Measurements from ENCODE around the gene IGF1R.

IGF1R gene

GRCh38 chr15:98760975-98761374, 112.6 kb downstream of the IGF1R start:
- Histone ChIP-seq H3K79me2 (ENCODE audit: control insufficient read depth, insufficient read depth, low read length, unreplicated experiment) (peaks cover 66% of the 10 kb centered on the region), H3K27ac (ENCODE audit: low read depth, low read length) (no peak overlapping the region)

GRCh38 chr15:98763179-98763578, 114.8 kb downstream of the IGF1R start:
- Histone ChIP-seq H3K4me3 (ENCODE audit: low read depth, low read length) (no peak overlapping the region), H3K36me3 (ENCODE audit: insufficient read depth, low read length) (no peaks in the 10 kb centered on the region), H3K27ac (ENCODE audit: low read depth, low read length) (no peak overlapping the region), H3K79me2 (ENCODE audit: control insufficient read depth, insufficient read depth, low read length, unreplicated experiment) (peaks cover 74% of the 10 kb centered on the region), H3K4me1 (ENCODE audit: control insufficient read depth, insufficient read depth, low read length, unreplicated experiment) (no peaks in the 10 kb centered on the region), H2AFZ (ENCODE audit: low read length, unreplicated experiment) (no peak overlapping the region), H3K27me3 (ENCODE audit: insufficient read depth, low read length) (no peaks in the 10 kb centered on the region)

More at GRCh38 chr15:98760975-98761374, 112.6 kb downstream of the IGF1R start:
- Histone ChIP-seq H3K4me3 (ENCODE audit: low read depth, low read length) (no peak overlapping the region), H2AFZ (ENCODE audit: low read length, unreplicated experiment) (no peak overlapping the region), H3K4me1 (ENCODE audit: control insufficient read depth, insufficient read depth, low read length, unreplicated experiment) (no peaks in the 10 kb centered on the region), H3K36me3 (ENCODE audit: insufficient read depth, low read length) (no peaks in the 10 kb centered on the region), H3K27me3 (ENCODE audit: insufficient read depth, low read length) (no peaks in the 10 kb centered on the region)

- Histone ChIP-seq H3K27me3 (ENCODE audit: insufficient read depth, low read length) (no peaks in the 10 kb centered on the region), H3K79me2 (ENCODE audit: control insufficient read depth, insufficient read depth, low read length, unreplicated experiment) (peaks cover 68% of the 10 kb centered on the region)
Measured at GRCh38 chr15:98764291-98764690, 116.0 kb downstream of the IGF1R start.

GRCh38 chr15:98765610-98766009, 117.3 kb downstream of the IGF1R start:
- H3K27me3 ChIP-seq (ENCODE audit: insufficient read depth, low read length), result no peaks in the 10 kb centered on the region
- peaks cover 66% of the 10 kb centered on the region for H3K79me2 ChIP-seq (ENCODE audit: control insufficient read depth, insufficient read depth, low read length, unreplicated experiment)
- H3K27ac ChIP-seq (ENCODE audit: low read depth, low read length), result no peak overlapping the region
- no peak overlapping the region for H3K4me3 ChIP-seq (ENCODE audit: low read depth, low read length)
- H3K4me1 ChIP-seq (ENCODE audit: control insufficient read depth, insufficient read depth, low read length, unreplicated experiment), result no peaks in the 10 kb centered on the region
- no peaks in the 10 kb centered on the region for H3K36me3 ChIP-seq (ENCODE audit: insufficient read depth, low read length)
- H2AFZ ChIP-seq (ENCODE audit: low read length, unreplicated experiment), result no peak overlapping the region

More at GRCh38 chr15:98764291-98764690, 116.0 kb downstream of the IGF1R start:
- Histone ChIP-seq H3K27ac (ENCODE audit: low read depth, low read length) (no peak overlapping the region), H3K4me1 (ENCODE audit: control insufficient read depth, insufficient read depth, low read length, unreplicated experiment) (no peaks in the 10 kb centered on the region), H3K4me3 (ENCODE audit: low read depth, low read length) (no peak overlapping the region), H3K36me3 (ENCODE audit: insufficient read depth, low read length) (no peaks in the 10 kb centered on the region), H2AFZ (ENCODE audit: low read length, unreplicated experiment) (no peak overlapping the region)

GRCh38 chr15:98767692-98768091, 119.4 kb downstream of the IGF1R start:
- Histone ChIP-seq H3K79me2 (ENCODE audit: control insufficient read depth, insufficient read depth, low read length, unreplicated experiment) (peaks cover 70% of the 10 kb centered on the region), H3K4me3 (ENCODE audit: low read depth, low read length) (no peak overlapping the region), H2AFZ (ENCODE audit: low read length, unreplicated experiment) (no peak overlapping the region), H3K4me1 (ENCODE audit: control insufficient read depth, insufficient read depth, low read length, unreplicated experiment) (peaks cover 3% of the 10 kb centered on the region), H3K27me3 (ENCODE audit: insufficient read depth, low read length) (no peaks in the 10 kb centered on the region), H3K27ac (ENCODE audit: low read depth, low read length) (no peak overlapping the region), H3K36me3 (ENCODE audit: insufficient read depth, low read length) (no peaks in the 10 kb centered on the region)

DNA sequence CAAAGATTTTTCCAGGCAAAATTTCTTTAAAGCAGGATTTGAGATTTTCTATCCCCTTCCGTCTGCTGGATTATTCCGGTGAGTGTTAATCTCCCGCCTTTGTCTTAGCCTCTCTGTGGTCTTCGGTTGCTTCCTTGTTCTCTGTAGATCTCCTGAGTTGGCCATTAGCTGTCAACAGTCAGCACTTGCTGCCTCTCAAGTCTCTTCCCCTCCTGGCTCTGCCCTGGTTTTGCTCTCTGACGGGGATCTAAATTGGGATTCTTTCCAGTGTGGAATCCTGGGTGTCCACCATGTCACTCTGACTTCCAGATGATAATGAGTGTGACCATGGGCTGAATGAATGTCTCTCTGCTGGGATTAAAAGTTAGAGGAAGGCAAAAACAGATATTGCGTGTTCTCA, 121.5 kb downstream of the IGF1R start:
- Histone ChIP-seq H3K4me3 (ENCODE audit: low read depth, low read length) (no peak overlapping the region), H2AFZ (ENCODE audit: low read length, unreplicated experiment) (no peak overlapping the region), H3K79me2 (ENCODE audit: control insufficient read depth, insufficient read depth, low read length, unreplicated experiment) (peaks cover 69% of the 10 kb centered on the region), H3K4me1 (ENCODE audit: control insufficient read depth, insufficient read depth, low read length, unreplicated experiment) (peaks cover 20% of the 10 kb centered on the region), H3K27ac (ENCODE audit: low read depth, low read length) (no peak overlapping the region), H3K36me3 (ENCODE audit: insufficient read depth, low read length) (no peaks in the 10 kb centered on the region), H3K27me3 (ENCODE audit: insufficient read depth, low read length) (no peaks in the 10 kb centered on the region)

DNA sequence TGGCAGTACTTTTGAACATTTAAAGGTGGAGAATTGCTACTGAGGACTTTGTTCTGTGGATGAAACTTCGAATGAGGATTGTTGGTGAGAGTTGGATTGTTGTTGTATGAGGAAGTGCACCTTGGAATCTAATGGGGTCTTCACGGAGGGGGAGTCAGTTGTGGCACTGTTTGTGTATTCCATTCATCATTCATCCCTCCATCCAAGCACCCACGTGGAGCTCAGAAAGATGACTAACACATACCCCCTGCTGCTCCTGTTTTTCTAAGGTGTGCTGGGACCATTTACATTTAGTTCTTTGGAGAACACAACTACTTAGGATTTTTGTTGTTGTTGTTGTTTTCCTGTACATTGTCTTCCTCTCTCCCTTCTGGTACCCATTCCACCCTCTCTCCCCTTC, 122.6 kb downstream of the IGF1R start:
- no peaks in the 10 kb centered on the region for H3K27me3 ChIP-seq (ENCODE audit: insufficient read depth, low read length)
- H3K36me3 ChIP-seq (ENCODE audit: insufficient read depth, low read length), result no peaks in the 10 kb centered on the region
- peaks cover 21% of the 10 kb centered on the region for H3K4me1 ChIP-seq (ENCODE audit: control insufficient read depth, insufficient read depth, low read length, unreplicated experiment)
- no peak overlapping the region for H3K4me3 ChIP-seq (ENCODE audit: low read depth, low read length)
- H3K27ac ChIP-seq (ENCODE audit: low read depth, low read length), result no peak overlapping the region
- no peak overlapping the region for H2AFZ ChIP-seq (ENCODE audit: low read length, unreplicated experiment)
- peaks cover 72% of the 10 kb centered on the region for H3K79me2 ChIP-seq (ENCODE audit: control insufficient read depth, insufficient read depth, low read length, unreplicated experiment)

GRCh38 chr15:98771541-98771940, 123.2 kb downstream of the IGF1R start:
- Histone ChIP-seq H3K4me1 (ENCODE audit: control insufficient read depth, insufficient read depth, low read length, unreplicated experiment) (peaks cover 21% of the 10 kb centered on the region), H3K79me2 (ENCODE audit: control insufficient read depth, insufficient read depth, low read length, unreplicated experiment) (peaks cover 70% of the 10 kb centered on the region), H2AFZ (ENCODE audit: low read length, unreplicated experiment) (no peak overlapping the region), H3K27me3 (ENCODE audit: insufficient read depth, low read length) (no peaks in the 10 kb centered on the region), H3K36me3 (ENCODE audit: insufficient read depth, low read length) (no peaks in the 10 kb centered on the region), H3K4me3 (ENCODE audit: low read depth, low read length) (no peak overlapping the region), H3K27ac (ENCODE audit: low read depth, low read length) (no peak overlapping the region)

GRCh38 chr15:98772895-98773294, 124.6 kb downstream of the IGF1R start:
- Histone ChIP-seq H3K4me3 (ENCODE audit: low read depth, low read length) (no peak overlapping the region), H3K27ac (ENCODE audit: low read depth, low read length) (no peak overlapping the region), H3K36me3 (ENCODE audit: insufficient read depth, low read length) (no peaks in the 10 kb centered on the region), H3K27me3 (ENCODE audit: insufficient read depth, low read length) (no peaks in the 10 kb centered on the region), H2AFZ (ENCODE audit: low read length, unreplicated experiment) (no peak overlapping the region), H3K4me1 (ENCODE audit: control insufficient read depth, insufficient read depth, low read length, unreplicated experiment) (peaks cover 21% of the 10 kb centered on the region), H3K79me2 (ENCODE audit: control insufficient read depth, insufficient read depth, low read length, unreplicated experiment) (peaks cover 68% of the 10 kb centered on the region)

GRCh38 chr15:98773616-98774015, 125.3 kb downstream of the IGF1R start:
- Histone ChIP-seq H3K27ac (ENCODE audit: low read depth, low read length) (no peak overlapping the region), H3K4me3 (ENCODE audit: low read depth, low read length) (no peak overlapping the region), H2AFZ (ENCODE audit: low read length, unreplicated experiment) (no peak overlapping the region), H3K4me1 (ENCODE audit: control insufficient read depth, insufficient read depth, low read length, unreplicated experiment) (peaks cover 21% of the 10 kb centered on the region), H3K27me3 (ENCODE audit: insufficient read depth, low read length) (no peaks in the 10 kb centered on the region), H3K79me2 (ENCODE audit: control insufficient read depth, insufficient read depth, low read length, unreplicated experiment) (peaks cover 73% of the 10 kb centered on the region), H3K36me3 (ENCODE audit: insufficient read depth, low read length) (no peaks in the 10 kb centered on the region)

GRCh38 chr15:98774756-98775497, 126.6 kb downstream of the IGF1R start:
- Histone ChIP-seq H3K79me2 (ENCODE audit: control insufficient read depth, insufficient read depth, low read length, unreplicated experiment) (peaks cover 66% of the 10 kb centered on the region), H3K4me1 (ENCODE audit: control insufficient read depth, insufficient read depth, low read length, unreplicated experiment) (peaks cover 28% of the 10 kb centered on the region)

More at GRCh38 chr15:98774756-98775497, 126.6 kb downstream of the IGF1R start:
- Histone ChIP-seq H3K4me3 (ENCODE audit: low read depth, low read length) (no peak overlapping the region), H3K36me3 (ENCODE audit: insufficient read depth, low read length) (no peaks in the 10 kb centered on the region), H2AFZ (ENCODE audit: low read length, unreplicated experiment) (no peak overlapping the region), H3K27ac (ENCODE audit: low read depth, low read length) (no peak overlapping the region), H3K27me3 (ENCODE audit: insufficient read depth, low read length) (no peaks in the 10 kb centered on the region)
